Smooth muscle cell (in vitro differentiated cells): Measurements from ENCODE around the gene KRT6C. TPM values are rescaled to one million over a fixed set of nuclear protein-coding genes. Genes with fewer than 3 reads are reported as not detected.
"Not testable (repeated sequence)": the region's sequence is repeated elsewhere in the genome, so short reads cannot be mapped to it uniquely, and the experiment has no call there.

ENCODE experiments used
- DNase-seq: peaks from one replicate; lab custom pipeline; 2025; ENCODE audit not compliant: unreplicated experiment; lab: John Stamatoyannopoulos, UW
- H2AFZ ChIP-seq: fragments of 200-600 bp; sonication (generic); 2 replicates; pipeline ENCODE4 v1.6.0; 2016; ENCODE audit warnings: antibody characterized with exemption, low read depth, mild to moderate bottlenecking
- H3F3A ChIP-seq: fragments of 200-600 bp; sonication (generic); 2 replicates; pipeline ENCODE4 v1.6.0; 2017; ENCODE audit warnings: antibody characterized with exemption, low read depth
- H3K27ac ChIP-seq: fragments of 200-600 bp; sonication (generic); 2 replicates; pipeline ENCODE4 v1.5.1; 2016; ENCODE audit warnings: low read depth, mild to moderate bottlenecking
- H3K27me3 ChIP-seq: fragments of 200-600 bp; sonication (generic); 2 replicates; pipeline ENCODE4 v1.6.1; 2016; ENCODE audit warnings: low read depth, mild to moderate bottlenecking
- H3K36me3 ChIP-seq: fragments of 200-600 bp; sonication (generic); 2 replicates; pipeline ENCODE4 v1.5.1; 2016; ENCODE audit warnings: low read depth
- H3K4me1 ChIP-seq: fragments of 200-600 bp; sonication (generic); 2 replicates; pipeline ENCODE4 v1.5.1; 2016; ENCODE audit warnings: low read depth
- H3K4me2 ChIP-seq: fragments of 200-600 bp; sonication (generic); 2 replicates; pipeline ENCODE4 v1.6.0; 2016; ENCODE audit warnings: mild to moderate bottlenecking
- H3K4me3 ChIP-seq: fragments of 200-600 bp; sonication (generic); 2 replicates; pipeline ENCODE4 v1.5.1; 2016; ENCODE audit warnings: mild to moderate bottlenecking
- H3K79me2 ChIP-seq: fragments of 200-600 bp; sonication (generic); 2 replicates; pipeline ENCODE4 v1.6.0; 2016; ENCODE audit warnings: low read depth, mild to moderate bottlenecking
- H3K9ac ChIP-seq: fragments of 200-600 bp; sonication (generic); 2 replicates; pipeline ENCODE4 v1.6.0; 2016; ENCODE audit warnings: low read depth
- H3K9me3 ChIP-seq: fragments of 200-600 bp; sonication (generic); replicated peaks from 2 replicates; pipeline ENCODE4 v1.5.1; 2016; ENCODE audit warnings: low read depth
- H4K20me1 ChIP-seq: fragments of 200-600 bp; sonication (generic); 2 replicates; pipeline ENCODE4 v1.6.0; 2016; ENCODE audit warnings: low read depth
- CTCF ChIP-seq: fragments of 200-600 bp; sonication (generic); IDR thresholded peaks from 2 replicates; pipeline ENCODE4 v1.5.1; 2017; ENCODE audit warnings: borderline replicate concordance, mild to moderate bottlenecking, antibody characterized with exemption; ENCODE audit not compliant: insufficient read depth, poor library complexity, severe bottlenecking
- WGBS: methylation state at CpG from one replicate; pipeline ENCODE4 v1.1.7; 2016; ENCODE audit warnings: low lambda C conversion rate; 5-methylcytosine and 5-hydroxymethylcytosine counted together
- polyA plus RNA-seq: library from polyadenylated mRNA; unstranded; fragments of >200 nt; fragmentation: Nextera tagmentation; extraction: Ambion mirVana; gene quantifications from 2 replicates; pipeline ENCODE4 v1.2.1, GENCODE V29; 2016
- total RNA-seq: library from RNA; depleted of rRNA; stranded (reverse); fragments of >200 nt; gene quantifications from 2 replicates; pipeline ENCODE4 v1.2.3, GENCODE V29; 2014

KRT6C gene
- total and polyA plus RNA-seq, 2 experiments from 2014 or later = 22.0 to 32.6 TPM

DNA sequence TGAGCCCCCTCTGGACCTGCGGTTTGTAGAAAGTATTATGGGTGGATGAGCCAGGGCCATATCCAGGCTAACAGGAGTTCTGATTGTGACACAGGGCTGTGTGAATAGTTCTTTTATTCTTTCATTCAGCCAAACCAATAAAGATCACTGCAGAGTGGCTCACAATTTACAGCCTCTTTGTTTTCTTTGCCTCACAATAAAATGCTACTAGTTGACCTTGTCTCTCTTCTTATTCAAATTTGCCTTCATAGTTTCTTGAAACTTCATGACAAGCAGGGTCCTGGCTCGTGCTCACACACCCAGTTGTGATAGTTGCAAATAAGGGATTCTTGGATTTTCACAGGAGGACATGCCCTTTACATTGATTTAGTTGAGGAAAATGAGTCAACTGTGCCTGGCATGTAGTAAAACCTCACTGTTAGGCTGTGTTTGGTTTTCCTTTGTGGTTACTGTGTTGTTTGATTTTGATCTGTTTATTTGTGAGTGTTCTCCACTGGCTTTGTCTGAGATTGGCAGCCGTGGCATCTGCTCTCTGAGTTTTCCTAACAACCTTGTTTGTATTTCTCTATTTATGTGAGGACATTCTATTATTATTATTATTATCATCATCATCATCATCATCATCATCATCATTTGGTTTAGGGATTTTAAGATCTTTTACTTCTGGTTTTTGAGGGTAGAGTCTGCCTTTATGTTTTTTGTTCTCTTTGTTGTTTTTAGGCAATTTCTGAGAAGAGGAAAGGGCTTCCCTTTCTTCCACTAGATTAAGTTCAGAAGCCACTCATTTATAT, 19.0 kb downstream of the KRT6C start:
- DNase-seq = no peak
- Histone ChIP-seq H3K4me1 (peaks cover 8% of the 10 kb centered on the region), H3K4me2 (no peak overlapping the region), H4K20me1 (no peaks in the 10 kb centered on the region), H3K9me3 (no peaks in the 10 kb centered on the region), H3K4me3 (no peak overlapping the region), H2AFZ (no peak overlapping the region), H3K27me3 (peaks cover 4% of the 10 kb centered on the region), H3F3A (no peaks in the 10 kb centered on the region), H3K36me3 (no peaks in the 10 kb centered on the region), H3K27ac (no peak overlapping the region), H3K9ac (no peak overlapping the region), H3K79me2 (no peaks in the 10 kb centered on the region)
- 38% methylated on average over 3 of the region's 3 CpGs for WGBS
- no peak for TF ChIP-seq CTCF

- H3K79me2 ChIP-seq = no peaks in the 10 kb centered on the region
- H3K9ac ChIP-seq = no peak within 1 kb of the TSS
- no peaks in the 10 kb centered on the region for H3K36me3 ChIP-seq
- H3K27ac ChIP-seq = no peak within 1 kb of the TSS
- no peak for DNase-seq
- TF ChIP-seq CTCF = no peak
- no peak within 1 kb of the TSS for H2AFZ ChIP-seq
- H3K4me2 ChIP-seq = no peak within 1 kb of the TSS
- peaks cover 10% of the 10 kb centered on the region for H3K27me3 ChIP-seq
- peaks cover 8% of the 10 kb centered on the region for H3K4me1 ChIP-seq
- H3K4me3 ChIP-seq = no peak within 1 kb of the TSS
- 90% methylated on average over 6 of the region's 6 CpGs for WGBS
- H4K20me1 ChIP-seq = no peaks in the 10 kb centered on the region
- no peaks in the 10 kb centered on the region for H3F3A ChIP-seq
- no peaks in the 10 kb centered on the region for H3K9me3 ChIP-seq
Observed at GRCh38 chr12:52452101-52452500, 21.5 kb downstream of the KRT6C start, which contains the start of gene KRT6B. TSS of gene KRT6B (minus strand) at chr12:52452146. CDS start at chr12:52452078, 68 bp downstream.

- Histone ChIP-seq H3K36me3 (no peaks in the 10 kb centered on the region), H3F3A (no peaks in the 10 kb centered on the region), H3K9ac (no peak overlapping the region), H3K27ac (no peak overlapping the region), H2AFZ (no peak overlapping the region), H3K4me3 (no peak overlapping the region), H3K4me1 (no peaks in the 10 kb centered on the region), H3K79me2 (no peaks in the 10 kb centered on the region), H4K20me1 (no peaks in the 10 kb centered on the region), H3K9me3 (no peaks in the 10 kb centered on the region), H3K4me2 (no peak overlapping the region), H3K27me3 (peaks cover 10% of the 10 kb centered on the region)
- no peak for TF ChIP-seq CTCF
- WGBS = 67% methylated on average over 3 of the region's 3 CpGs
- DNase-seq = no peak
Observed at GRCh38 chr12:52448228-52448627, 25.4 kb downstream of the KRT6C start.

DNA sequence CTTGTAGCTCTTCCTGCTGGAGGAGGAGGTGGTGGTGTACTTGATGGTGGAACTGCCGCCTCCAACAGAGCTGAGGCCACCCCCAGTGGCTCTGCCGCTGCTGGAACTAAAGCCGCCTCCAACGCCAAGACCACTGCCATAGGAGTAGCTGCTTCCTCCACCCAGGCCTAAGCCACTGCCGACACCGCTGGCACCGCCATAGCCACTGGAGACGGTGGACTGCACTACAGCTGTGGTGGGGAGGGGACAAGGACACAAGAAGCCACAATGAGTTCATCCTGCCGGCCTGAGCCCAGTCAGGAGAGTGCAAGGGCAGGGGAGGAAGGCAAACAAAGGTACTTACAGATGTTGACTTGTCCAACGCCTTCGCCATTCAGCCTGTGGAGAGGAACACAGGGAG, 26.4 kb downstream of the KRT6C start:
- H3K27me3 ChIP-seq, H3K4me1 ChIP-seq, H2AFZ ChIP-seq, H3K4me3 ChIP-seq, DNase-seq, H3K9me3 ChIP-seq, H3K79me2 ChIP-seq, H3K27ac ChIP-seq, H4K20me1 ChIP-seq, H3K36me3 ChIP-seq, H3K4me2 ChIP-seq, H3K9ac ChIP-seq, H3F3A ChIP-seq: not testable (repeated sequence)
- WGBS = 97% methylated on average over 11 of the region's 11 CpGs
